KMS-11 (cell line): ENCODE data around the gene UBXN7.
"Not testable (repeated sequence)": the region's sequence is repeated elsewhere in the genome, so short reads cannot be mapped to it uniquely, and the experiment has no call there.

ENCODE experiments used
- H2AFZ ChIP-seq: fragments of 200-600 bp; sonication (generic); 2 replicates; pipeline ENCODE4 v1.6.1; 2016; ENCODE audit warnings: antibody characterized with exemption, mixed run types, low read depth
- H3K27ac ChIP-seq: fragments of 200-600 bp; sonication (generic); 2 replicates; pipeline ENCODE4 v1.6.1; 2016; ENCODE audit warnings: mild to moderate bottlenecking, mixed run types
- H3K27me3 ChIP-seq: fragments of 200-600 bp; sonication (generic); 2 replicates; pipeline ENCODE4 v1.6.1; 2017; ENCODE audit warnings: mild to moderate bottlenecking, low read depth, mixed run types, moderate library complexity; ENCODE audit not compliant: insufficient read depth
- H3K36me3 ChIP-seq: fragments of 200-600 bp; sonication (generic); 2 replicates; pipeline ENCODE4 v1.6.1; 2017; ENCODE audit warnings: mild to moderate bottlenecking, mixed run types; ENCODE audit not compliant: insufficient read depth
- H3K4me1 ChIP-seq: fragments of 200-600 bp; sonication (generic); 2 replicates; pipeline ENCODE4 v1.6.1; 2016; ENCODE audit warnings: mild to moderate bottlenecking, low read depth, mixed run types; ENCODE audit not compliant: poor library complexity, severe bottlenecking
- H3K4me2 ChIP-seq: fragments of 200-600 bp; sonication (generic); 2 replicates; pipeline ENCODE4 v1.7.0; 2016; ENCODE audit warnings: mild to moderate bottlenecking, mixed run types
- H3K4me3 ChIP-seq: fragments of 200-600 bp; sonication (generic); IDR thresholded peaks from 2 replicates; pipeline ENCODE4 v1.6.1; 2017; ENCODE audit warnings: low read depth, low read length, mixed read lengths; ENCODE audit not compliant: insufficient read depth
- H3K79me2 ChIP-seq: fragments of 200-600 bp; sonication (generic); 2 replicates; pipeline ENCODE4 v1.6.1; 2016; ENCODE audit warnings: low read depth, mixed run types; ENCODE audit not compliant: insufficient read depth
- H3K9ac ChIP-seq: fragments of 200-600 bp; sonication (generic); 2 replicates; pipeline ENCODE4 v1.6.1; 2016; ENCODE audit warnings: mild to moderate bottlenecking, mixed run types
- H4K20me1 ChIP-seq: fragments of 200-600 bp; sonication (generic); 2 replicates; pipeline ENCODE4 v1.6.1; 2016; ENCODE audit warnings: mild to moderate bottlenecking, mixed run types; ENCODE audit not compliant: insufficient read depth
- CTCF ChIP-seq: fragments of 200-600 bp; sonication (generic); conservative IDR thresholded peaks from 2 replicates; pipeline ENCODE4 v1.6.1; 2017; ENCODE audit warnings: low read depth, mild to moderate bottlenecking, antibody characterized with exemption, low read length, moderate library complexity, mixed read lengths

UBXN7 gene

GRCh38 chr3:196440041-196440537 is 7.9 kb upstream of the UBXN7 start:
- no peaks in the 10 kb centered on the region for H3K4me1 ChIP-seq
- H3K9ac ChIP-seq: no peak overlapping the region
- no peak overlapping the region for H3K27ac ChIP-seq
- no peaks in the 10 kb centered on the region for H3K36me3 ChIP-seq
- no peak overlapping the region for H3K4me2 ChIP-seq
- no peak overlapping the region for H2AFZ ChIP-seq
- TF ChIP-seq CTCF: no peak
- H4K20me1 ChIP-seq: no peaks in the 10 kb centered on the region
- H3K27me3 ChIP-seq: no peaks in the 10 kb centered on the region
- no peak overlapping the region for H3K4me3 ChIP-seq
- no peaks in the 10 kb centered on the region for H3K79me2 ChIP-seq

GRCh38 chr3:196431181-196432136 is 768 bp downstream of the UBXN7 start:
- H4K20me1 ChIP-seq: no peaks in the 10 kb centered on the region
- no peaks in the 10 kb centered on the region for H3K27me3 ChIP-seq
- no peaks in the 10 kb centered on the region for H3K36me3 ChIP-seq
- H3K9ac ChIP-seq: peak overlapping the region; percentile 67; the same call in 1 of the 2 replicates
- H2AFZ ChIP-seq: peak overlapping the region; percentile 81
- H3K4me1 ChIP-seq: peaks cover 18% of the 10 kb centered on the region
- peaks cover 57% of the 10 kb centered on the region for H3K79me2 ChIP-seq
- peak overlapping the region; percentile 85 for H3K4me3 ChIP-seq
- peak overlapping the region; percentile 38 for H3K27ac ChIP-seq
- no peak for TF ChIP-seq CTCF
- peak overlapping the region; percentile 76 for H3K4me2 ChIP-seq

GRCh38 chr3:196428041-196428440 is 4.2 kb downstream of the UBXN7 start:
- Histone ChIP-seq H4K20me1 (no peaks in the 10 kb centered on the region), H3K4me2 (no peak overlapping the region), H3K4me1 (peaks cover 24% of the 10 kb centered on the region), H3K79me2 (peaks cover 88% of the 10 kb centered on the region), H3K4me3 (no peak overlapping the region), H3K36me3 (no peaks in the 10 kb centered on the region), H3K27ac (no peak overlapping the region), H2AFZ (no peak overlapping the region), H3K9ac (no peak overlapping the region), H3K27me3 (no peaks in the 10 kb centered on the region)
- TF ChIP-seq CTCF: no peak

- not testable (repeated sequence) for H3K4me2 ChIP-seq, H3K9ac ChIP-seq, H3K36me3 ChIP-seq, H4K20me1 ChIP-seq, H3K27ac ChIP-seq, H3K27me3 ChIP-seq, H2AFZ ChIP-seq, H3K4me3 ChIP-seq
- Histone ChIP-seq H3K4me1 (peaks cover 12% of the 10 kb centered on the region), H3K79me2 (peaks cover 97% of the 10 kb centered on the region)
Observed at GRCh38 chr3:196424421-196424820, 7.8 kb downstream of the UBXN7 start.
